H7 (cell line): ENCODE data around the gene LHFPL2. TPM values are rescaled to one million over a fixed set of nuclear protein-coding genes. Genes with fewer than 3 reads are reported as not detected.
"Not testable (repeated sequence)": the region's sequence is repeated elsewhere in the genome, so short reads cannot be mapped to it uniquely, and the experiment has no call there.

Experiments
- DNase-seq: peaks from one replicate; pipeline ENCODE4 v3.0.0; 2012
- H3K27me3 ChIP-seq: 2 replicates; pipeline ENCODE4 v1.6.0; 2011; ENCODE audit warnings: mild to moderate bottlenecking, low read length; ENCODE audit not compliant: control insufficient read depth, insufficient read depth
- H3K36me3 ChIP-seq: replicated peaks from 2 replicates; pipeline ENCODE4 v1.5.1; 2011; ENCODE audit warnings: low read length; ENCODE audit not compliant: control insufficient read depth, insufficient read depth
- H3K4me3 ChIP-seq: 2 replicates; pipeline ENCODE4 v1.5.1; 2011; ENCODE audit warnings: low read depth, mild to moderate bottlenecking, control low read depth, low read length, moderate library complexity; ENCODE audit not compliant: insufficient read depth
- total RNA-seq: library from RNA; depleted of rRNA; stranded (reverse); fragments of >200 nt; shearing (Covaris generic); gene quantifications from 2 replicates; pipeline ENCODE4 v1.2.3, GENCODE V29; 2014; rRNA removed

The LHFPL2 gene, protein sequence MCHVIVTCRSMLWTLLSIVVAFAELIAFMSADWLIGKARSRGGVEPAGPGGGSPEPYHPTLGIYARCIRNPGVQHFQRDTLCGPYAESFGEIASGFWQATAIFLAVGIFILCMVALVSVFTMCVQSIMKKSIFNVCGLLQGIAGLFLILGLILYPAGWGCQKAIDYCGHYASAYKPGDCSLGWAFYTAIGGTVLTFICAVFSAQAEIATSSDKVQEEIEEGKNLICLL
- total RNA-seq: 28.7 and 33.1 TPM in 2 replicates

DNA sequence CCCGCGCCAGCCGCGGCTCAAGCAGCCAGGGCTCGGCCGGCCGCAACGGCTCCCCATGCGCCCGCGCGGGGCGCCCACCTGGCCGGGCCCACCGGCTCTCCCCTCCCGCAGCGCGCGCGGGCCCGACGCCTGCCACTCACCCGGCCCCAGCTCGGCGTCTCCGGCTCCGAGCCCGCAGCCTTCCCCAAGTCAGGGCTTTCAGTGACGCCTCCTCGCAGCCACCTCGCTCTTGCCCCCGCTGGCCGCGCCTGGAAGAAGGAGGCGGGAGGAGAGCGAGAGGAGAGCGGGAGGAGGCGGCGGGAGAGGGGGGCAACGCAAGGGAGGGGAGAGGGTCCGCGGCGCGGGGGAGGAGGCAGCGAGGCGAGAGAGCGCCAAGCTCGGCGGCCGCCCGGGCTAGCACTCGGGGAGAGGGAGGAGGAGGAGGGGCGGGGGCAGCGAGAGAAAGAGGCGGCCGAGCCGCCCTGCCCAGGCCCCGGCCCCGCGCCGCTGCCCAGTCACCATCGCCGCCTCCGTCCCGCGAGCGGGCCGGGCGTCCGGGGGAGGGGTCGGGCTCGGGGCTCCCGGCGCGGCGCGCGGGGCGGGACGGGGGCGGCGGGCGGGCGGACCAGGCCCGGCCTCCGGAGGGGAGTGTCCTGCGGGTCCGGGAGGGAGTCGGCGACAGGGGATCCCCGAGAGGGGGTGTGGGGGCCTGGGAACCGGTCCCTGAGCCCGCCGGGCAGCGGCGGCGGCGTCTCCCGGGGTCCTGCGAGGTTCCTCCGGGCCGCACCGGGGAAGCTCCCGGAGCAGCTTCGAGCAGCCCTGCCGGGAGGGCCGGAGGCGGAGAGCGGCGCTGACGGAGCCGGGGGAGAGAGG, at the start of gene LHFPL2:
LHFPL2 (minus strand) TSS at position 414 of the 852 bp plus-strand sequence. CDS start 138,559 bp downstream, outside the sequence.
- Histone ChIP-seq H3K27me3 (no peaks in the 10 kb centered on the region), H3K36me3 (no peaks in the 10 kb centered on the region; the same call in 1 of the 2 replicates), H3K4me3 (peak within 1 kb of the TSS; percentile 82)
- DNase-seq: peak; percentile 93

DNA sequence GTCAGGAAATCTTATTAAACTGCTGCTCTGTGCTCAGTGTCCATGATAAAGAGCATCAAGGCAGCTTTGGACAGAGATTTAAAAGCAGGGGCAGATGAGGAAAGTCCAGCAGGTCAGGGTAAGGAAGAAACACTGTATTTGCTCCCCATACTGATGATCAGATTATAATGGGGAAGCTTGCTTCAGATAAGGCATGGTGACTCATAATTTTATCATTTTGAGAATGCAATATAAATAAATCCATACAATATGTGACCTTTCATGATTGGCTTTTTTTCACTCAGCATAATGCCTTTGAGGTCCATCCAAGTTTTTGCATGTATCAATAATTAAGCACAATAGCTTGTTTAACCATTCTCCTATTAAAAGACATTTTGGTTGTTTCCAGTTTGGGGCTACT, 48.1 kb upstream of the LHFPL2 start:
- H3K36me3 ChIP-seq: no peaks in the 10 kb centered on the region
- H3K27me3 ChIP-seq: no peaks in the 10 kb centered on the region
- no peak overlapping the region for H3K4me3 ChIP-seq
- no peak for DNase-seq

DNA sequence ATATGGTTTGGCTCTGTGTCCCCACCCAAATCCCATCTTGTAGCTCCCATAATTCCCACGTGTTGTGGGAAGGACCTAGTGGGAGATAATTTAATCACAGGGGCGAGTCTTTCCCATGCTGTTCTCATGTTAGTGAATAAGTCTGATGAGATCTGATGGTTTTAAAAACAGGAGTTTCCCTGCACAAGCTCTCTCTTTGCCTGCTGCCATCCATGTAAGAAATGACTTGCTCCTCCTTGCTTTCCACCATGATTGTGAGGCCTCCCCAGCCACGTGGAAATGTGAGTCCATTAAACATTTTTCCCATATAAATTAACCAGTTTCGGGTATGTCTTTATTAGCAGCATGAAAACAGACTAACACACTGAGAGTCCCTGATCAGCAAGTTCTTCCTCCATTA, 47.5 kb upstream of the LHFPL2 start:
- not testable (repeated sequence) for DNase-seq, H3K36me3 ChIP-seq, H3K4me3 ChIP-seq, H3K27me3 ChIP-seq

DNA sequence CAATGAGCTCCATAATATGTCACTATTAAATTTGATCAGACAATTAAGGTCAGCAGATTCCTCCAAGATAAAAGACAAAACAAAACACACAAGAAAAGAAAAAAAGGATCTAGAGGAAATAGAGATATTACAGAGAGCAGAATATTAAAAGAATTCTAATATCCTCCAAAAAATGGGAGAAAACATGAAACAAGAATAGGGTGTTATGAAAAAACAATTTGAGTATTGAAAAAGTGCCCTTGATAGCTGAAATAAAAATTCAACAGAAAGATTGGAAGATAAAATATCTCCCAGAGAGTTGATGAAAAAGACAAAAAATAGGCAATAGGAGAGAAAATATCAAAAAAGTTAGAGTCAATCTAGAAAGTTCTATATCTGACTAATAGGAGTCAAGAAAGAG, 44.8 kb upstream of the LHFPL2 start:
- Histone ChIP-seq H3K27me3 (no peaks in the 10 kb centered on the region), H3K36me3 (no peaks in the 10 kb centered on the region; the same call in 1 of the 2 replicates), H3K4me3 (no peak overlapping the region)
- no peak for DNase-seq

DNA sequence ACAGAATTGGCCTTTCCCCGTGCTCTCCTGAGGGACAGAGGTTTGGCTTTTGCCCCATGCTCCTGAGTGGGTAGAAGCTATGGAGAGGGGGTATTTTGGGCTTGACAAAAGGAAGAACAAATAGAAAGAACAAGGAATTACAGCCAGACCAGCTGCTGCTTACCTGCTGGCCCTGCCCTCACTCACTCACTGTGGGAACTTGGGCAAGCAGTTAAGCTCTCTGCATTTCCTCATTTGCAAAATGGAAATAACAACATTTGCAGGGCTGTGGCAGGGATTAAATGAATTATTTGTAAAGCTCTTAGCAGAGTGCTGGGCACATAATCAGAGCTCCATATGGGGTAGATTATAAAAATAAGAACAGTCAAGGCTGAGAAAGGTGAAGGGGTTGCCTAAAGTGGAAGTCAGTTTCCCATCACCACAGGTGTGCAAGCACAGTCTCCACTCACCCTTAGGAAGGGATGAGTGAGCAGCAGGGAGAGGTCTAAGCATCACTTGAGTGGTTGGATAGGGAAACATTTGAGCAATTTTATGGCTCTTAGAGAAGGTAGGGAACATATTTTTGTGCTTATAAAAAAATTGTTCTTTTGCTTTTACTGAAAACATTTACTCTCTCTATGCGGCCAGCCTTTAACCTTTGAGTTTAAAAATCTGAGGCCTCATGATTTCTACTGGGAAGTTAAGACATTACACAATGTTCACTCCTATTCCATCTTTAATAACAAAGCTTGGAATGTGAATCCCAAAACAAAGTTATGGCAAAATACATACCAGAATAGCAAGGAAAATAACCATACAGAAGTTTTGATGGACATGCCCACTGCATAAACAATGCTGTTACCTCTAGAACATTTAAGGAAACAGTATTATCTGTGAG, 42.8 kb upstream of the LHFPL2 start:
- no peaks in the 10 kb centered on the region; the same call in 1 of the 2 replicates for H3K36me3 ChIP-seq
- no peaks in the 10 kb centered on the region for H3K27me3 ChIP-seq
- H3K4me3 ChIP-seq: no peak overlapping the region
- DNase-seq: no peak

DNA sequence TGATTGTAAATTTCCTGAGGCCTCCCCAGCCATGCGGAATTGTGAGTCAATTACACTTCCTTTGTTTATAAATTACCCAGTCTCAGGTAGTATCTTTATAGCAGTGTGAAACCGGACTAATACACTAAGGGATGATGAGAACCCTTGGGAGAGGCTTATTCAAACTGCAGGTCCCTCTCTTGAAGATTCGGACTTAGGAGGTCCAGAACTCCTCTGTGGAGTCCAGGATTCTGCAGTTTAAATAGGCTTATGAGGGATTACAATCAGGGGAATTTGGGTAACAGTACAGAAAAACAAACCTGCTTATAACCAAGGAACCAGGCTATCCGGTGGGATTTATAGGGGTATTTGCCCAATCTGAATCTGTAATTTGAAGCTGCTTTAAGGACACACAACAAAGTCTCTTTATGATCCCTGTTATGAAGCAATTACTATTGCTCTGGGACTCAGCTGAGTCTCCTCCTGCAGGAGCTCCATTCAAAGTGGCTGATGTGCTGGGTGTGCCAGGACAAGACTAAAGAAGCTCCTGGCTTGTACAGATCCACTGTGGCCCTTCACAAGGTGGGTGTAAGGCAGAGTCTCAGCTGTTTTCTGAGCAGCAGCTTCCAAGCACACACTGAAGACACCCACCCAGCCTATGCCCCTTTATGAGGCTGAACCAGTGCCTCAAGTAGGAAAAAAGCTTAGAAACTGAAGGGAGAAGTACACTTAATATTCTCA, 41.8 kb upstream of the LHFPL2 start:
- DNase-seq: no peak

DNA sequence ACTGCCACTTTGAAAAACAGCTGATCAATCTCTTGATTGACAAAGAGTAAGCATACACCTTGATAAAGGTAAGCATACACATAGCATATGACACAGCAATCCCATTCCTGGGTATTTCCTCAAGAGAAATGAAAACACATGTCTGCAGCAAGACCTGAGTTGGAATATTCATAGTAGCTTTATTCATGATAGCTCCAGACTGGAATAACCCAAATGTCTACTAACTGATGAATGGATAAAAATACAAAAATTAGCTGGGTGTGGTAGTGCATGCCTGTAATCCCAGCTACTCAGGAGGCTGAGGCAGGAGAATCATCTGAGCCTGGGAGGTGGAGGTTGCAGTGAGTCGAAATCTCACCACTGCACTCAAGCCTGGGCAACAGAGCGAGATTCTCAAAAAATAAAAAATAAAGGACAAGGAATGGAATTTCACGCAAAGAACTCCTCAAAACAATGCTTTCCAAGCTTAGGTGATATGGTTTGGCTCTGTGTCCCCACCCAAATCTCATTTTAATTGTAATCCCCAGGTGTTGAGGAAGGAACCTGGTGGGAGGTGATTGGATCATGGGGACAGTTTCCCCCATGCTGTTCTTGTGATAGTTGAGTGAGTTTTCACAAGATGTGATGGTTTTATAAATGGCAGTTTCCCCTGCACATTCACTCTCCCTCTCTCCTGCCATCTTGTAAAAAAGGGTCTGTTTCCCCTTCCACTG, 41.1 kb upstream of the LHFPL2 start:
- Histone ChIP-seq H3K36me3 (no peaks in the 10 kb centered on the region; the same call in 1 of the 2 replicates), H3K4me3 (no peak overlapping the region), H3K27me3 (no peaks in the 10 kb centered on the region)
- DNase-seq: no peak

More for the DNA sequence above, 41.8 kb upstream of the LHFPL2 start:
- Histone ChIP-seq H3K4me3 (no peak overlapping the region), H3K36me3 (no peaks in the 10 kb centered on the region; the same call in 1 of the 2 replicates), H3K27me3 (no peaks in the 10 kb centered on the region)

DNA sequence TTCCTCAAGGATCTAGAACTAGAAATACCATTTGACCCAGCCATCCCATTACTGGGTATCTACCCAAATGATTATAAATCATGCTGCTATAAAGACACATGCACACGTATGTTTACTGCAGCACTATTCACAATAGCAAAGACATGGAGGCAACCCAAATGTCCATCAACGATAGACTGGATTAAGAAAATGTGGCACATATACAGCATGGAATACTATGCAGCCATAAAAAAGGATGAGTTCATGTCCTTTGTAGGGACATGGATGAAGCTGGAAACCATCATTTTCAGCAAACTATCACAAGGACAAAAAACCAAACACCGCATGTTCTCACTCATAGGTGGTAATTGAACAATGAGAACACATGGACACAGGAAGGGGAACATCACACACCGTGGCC, 38.9 kb upstream of the LHFPL2 start:
- not testable (repeated sequence) for DNase-seq

DNA sequence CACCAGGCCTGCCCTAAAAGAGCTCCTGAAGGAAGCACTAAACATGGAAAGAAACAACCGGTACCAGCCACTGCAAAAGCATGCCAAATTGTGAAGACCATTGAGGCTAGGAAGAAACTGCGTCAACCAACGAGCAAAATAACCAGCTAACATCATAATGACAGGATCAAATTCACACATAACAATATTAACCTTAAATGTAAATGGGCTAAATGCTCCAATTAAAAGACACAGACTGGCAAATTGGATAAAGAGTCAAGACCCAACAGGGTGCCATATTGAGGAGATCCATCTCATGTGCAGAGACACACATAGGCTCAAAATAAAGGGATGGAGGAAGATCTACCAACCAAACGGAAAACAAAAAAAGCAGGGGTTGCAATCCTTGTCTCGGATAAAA, 35.3 kb upstream of the LHFPL2 start:
- DNase-seq, H3K4me3 ChIP-seq, H3K27me3 ChIP-seq, H3K36me3 ChIP-seq: not testable (repeated sequence)

More for the DNA sequence above, 38.9 kb upstream of the LHFPL2 start:
- not testable (repeated sequence) for H3K36me3 ChIP-seq, H3K4me3 ChIP-seq, H3K27me3 ChIP-seq

DNA sequence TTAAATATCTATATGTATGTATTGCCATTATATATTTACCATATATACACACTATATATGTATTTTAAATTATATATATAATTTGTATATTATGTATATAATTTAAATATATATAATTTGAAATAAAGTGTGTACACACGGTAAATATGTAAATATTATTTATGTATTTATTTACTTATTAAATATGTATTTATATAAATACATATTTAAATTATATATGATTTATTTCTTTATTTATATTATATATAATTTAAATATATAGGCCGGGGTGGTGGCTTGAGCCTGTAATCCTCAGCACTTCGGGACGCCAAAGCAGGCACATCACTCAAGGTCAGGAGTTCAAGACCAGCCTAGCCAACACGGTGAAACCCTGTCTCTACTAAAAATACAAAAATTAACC, 31.3 kb upstream of the LHFPL2 start:
- no peaks in the 10 kb centered on the region for H3K27me3 ChIP-seq
- no peaks in the 10 kb centered on the region for H3K36me3 ChIP-seq
- no peak for DNase-seq
- no peak overlapping the region for H3K4me3 ChIP-seq

DNA sequence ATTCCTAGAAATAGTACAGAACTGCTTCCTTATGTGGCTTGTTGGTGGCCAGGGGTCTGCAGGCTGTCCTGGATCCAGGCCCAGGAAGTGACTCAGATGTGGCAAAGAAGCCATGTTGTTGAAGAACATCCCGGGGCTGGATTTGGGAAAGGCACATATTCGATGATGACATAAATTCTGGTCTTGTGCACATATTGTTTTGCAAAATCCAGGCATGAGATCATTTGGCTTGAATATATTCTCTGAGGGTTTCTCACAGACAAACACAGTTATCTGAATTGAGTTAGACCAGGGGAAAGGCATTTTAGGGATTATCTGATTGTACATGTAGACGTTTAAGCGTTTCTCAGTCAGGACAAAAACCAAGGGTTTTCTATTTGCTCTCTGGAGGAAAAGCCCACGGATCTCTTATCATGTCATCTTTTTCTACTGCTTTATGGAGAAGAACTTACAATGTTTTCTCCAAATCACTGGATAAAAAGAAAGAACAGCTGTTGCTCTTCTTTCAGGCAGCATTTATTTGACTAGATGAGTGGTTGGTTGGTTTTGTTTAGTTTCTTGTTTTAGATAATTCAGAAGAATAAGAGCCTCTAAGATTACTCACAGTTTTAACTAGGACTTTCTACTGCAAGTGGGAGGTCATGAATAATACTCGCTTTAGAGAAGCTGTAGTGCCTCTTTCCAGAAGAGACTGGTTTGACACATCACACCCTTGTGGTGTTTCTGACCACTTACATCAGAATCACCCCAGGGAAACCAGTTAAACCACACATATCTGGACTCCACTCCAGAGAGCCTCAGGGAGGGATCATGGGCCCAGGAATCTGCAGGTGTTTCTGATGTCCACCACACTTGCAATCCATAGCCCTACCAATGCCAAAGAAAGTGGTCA, 29.5 kb upstream of the LHFPL2 start:
- Histone ChIP-seq H3K36me3 (no peaks in the 10 kb centered on the region), H3K27me3 (no peaks in the 10 kb centered on the region), H3K4me3 (no peak overlapping the region)
- no peak for DNase-seq

DNA sequence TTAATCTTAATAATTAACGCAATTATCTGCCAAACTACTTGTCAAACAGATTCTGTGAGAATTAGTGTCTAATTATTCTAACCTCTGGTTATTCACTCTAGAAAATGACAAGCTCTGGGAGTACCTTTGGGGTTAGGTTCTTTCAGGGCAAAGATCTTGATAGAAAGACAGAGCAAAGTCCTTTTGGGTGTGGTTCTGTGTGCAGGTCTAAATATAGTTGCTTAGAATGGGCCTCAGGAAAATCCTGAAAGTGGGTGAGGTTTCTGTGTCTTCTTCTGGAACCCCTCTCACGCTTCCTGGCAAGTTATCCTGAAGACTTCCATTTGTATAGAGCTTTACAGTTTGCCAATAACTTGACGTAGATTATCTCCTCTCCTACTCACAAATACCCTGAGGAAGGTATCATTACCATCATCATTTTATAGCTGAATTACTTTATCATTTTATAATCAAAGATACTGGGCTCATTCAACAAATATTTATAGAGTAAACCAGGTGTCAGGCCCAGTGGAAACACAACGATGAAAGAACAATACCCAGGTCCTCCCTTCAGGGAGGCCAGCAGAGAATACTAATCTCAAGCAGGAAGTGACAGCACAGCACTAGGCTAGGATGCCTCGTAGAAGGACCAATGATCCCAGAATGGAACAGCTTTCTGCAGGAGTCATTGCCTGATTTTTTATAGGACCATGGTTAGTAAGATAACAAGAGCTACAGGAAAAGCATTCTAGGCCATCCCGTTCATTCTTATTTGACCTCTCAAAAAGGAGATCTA, 27.6 kb upstream of the LHFPL2 start:
- Histone ChIP-seq H3K36me3 (no peaks in the 10 kb centered on the region), H3K4me3 (no peak overlapping the region), H3K27me3 (no peaks in the 10 kb centered on the region)
- no peak for DNase-seq
